HG03442 (cell line): Measurements from ENCODE around the gene CEP120.
"Not testable (repeated sequence)": the region's sequence is repeated elsewhere in the genome, so short reads cannot be mapped to it uniquely, and the experiment has no call there.

Experiments used
- ATAC-seq: cut with Tn5 transposase; IDR thresholded peaks from one replicate; pipeline ENCODE4 v1.9.1; 2021; ENCODE audit warnings: mild to moderate bottlenecking, moderate library complexity; ENCODE audit not compliant: unreplicated experiment

The CEP120 gene

DNA sequence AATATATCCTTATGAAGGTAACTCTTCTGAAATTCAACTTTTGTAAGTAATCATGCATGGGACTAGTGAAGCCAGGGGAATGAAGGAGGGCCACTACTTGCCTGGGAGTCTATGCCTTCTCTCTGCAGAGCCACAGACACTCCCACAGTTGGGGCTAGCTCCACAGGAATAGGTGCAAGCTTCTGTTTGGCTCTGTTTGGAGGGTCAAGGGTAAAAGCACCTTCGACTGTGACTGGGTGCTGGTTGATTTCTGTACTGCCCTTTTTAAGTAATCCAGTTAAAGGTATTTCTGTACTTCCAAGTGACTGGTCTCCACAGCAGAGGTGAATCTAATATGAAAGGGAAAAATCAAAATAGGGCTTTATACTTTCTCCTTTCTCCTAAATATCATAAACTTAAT, 32.2 kb downstream of the CEP120 start:
- ATAC-seq = no peak

- ATAC-seq = no peak
These were observed 33.4 kb downstream of the CEP120 start for GRCh38 chr5:123389794-123390193.

GRCh38 chr5:123387313-123387712, 35.9 kb downstream of the CEP120 start:
- ATAC-seq = no peak

GRCh38 chr5:123382252-123382651, 41.0 kb downstream of the CEP120 start:
- no peak for ATAC-seq

- ATAC-seq = no peak
These were observed 51.5 kb downstream of the CEP120 start for GRCh38 chr5:123371575-123372179.

- ATAC-seq = no peak
These were observed 53.7 kb downstream of the CEP120 start for GRCh38 chr5:123369371-123369968.

GRCh38 chr5:123367739-123368138, 55.5 kb downstream of the CEP120 start:
- ATAC-seq = no peak

GRCh38 chr5:123365156-123365555, 58.0 kb downstream of the CEP120 start:
- no peak for ATAC-seq

DNA sequence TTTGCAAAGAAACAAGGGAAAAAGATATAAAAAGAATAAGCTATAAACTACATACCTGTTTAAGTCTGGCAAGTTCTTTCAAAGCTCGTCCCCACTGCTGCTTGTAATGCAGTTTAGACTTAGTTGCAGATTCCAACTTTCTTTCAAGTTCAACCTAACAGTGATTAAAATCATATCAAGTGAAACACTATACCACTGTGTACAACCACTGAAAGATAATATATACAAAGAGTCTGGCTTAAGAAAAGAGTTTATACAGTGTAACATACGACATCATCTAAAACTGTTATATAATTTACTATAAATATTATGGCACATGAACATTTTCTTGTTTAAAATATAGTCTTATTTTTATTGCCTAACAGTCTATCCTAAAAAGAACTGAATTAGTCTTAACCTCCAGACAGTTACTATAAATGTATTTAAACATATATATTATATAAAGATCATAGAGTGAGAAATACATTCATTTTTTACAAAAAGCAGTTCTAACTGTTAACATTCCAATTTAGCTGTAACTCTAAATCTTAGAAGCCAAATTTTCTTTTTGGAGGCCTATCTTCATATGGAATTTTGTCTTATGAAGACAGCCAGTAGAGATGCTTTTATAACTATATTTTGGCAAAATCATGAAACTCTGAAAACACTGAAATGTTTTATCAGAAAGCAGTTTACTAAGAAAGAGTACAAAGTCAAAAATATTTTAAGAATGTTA, 58.6 kb downstream of the CEP120 start:
- no peak for ATAC-seq

GRCh38 chr5:123360910-123361309, 62.3 kb downstream of the CEP120 start:
- ATAC-seq = no peak

DNA sequence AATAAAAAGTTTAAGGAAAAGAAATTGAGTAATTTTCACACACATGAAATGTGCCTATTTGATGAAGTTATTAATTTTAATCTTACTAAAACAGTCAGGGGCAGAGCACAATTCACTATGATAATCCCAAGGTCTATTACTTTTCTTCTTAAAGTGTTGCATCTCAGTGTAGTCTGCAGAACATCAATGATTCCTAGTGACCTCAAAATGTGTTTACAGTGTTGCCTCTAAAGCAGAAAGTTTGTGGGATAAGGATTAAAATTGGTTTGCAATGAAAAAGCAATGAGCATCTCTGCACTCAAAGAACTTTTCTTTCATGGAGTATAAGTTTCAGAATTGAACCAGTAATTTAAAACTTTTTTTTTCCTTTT, 63.0 kb downstream of the CEP120 start:
- ATAC-seq = no peak

DNA sequence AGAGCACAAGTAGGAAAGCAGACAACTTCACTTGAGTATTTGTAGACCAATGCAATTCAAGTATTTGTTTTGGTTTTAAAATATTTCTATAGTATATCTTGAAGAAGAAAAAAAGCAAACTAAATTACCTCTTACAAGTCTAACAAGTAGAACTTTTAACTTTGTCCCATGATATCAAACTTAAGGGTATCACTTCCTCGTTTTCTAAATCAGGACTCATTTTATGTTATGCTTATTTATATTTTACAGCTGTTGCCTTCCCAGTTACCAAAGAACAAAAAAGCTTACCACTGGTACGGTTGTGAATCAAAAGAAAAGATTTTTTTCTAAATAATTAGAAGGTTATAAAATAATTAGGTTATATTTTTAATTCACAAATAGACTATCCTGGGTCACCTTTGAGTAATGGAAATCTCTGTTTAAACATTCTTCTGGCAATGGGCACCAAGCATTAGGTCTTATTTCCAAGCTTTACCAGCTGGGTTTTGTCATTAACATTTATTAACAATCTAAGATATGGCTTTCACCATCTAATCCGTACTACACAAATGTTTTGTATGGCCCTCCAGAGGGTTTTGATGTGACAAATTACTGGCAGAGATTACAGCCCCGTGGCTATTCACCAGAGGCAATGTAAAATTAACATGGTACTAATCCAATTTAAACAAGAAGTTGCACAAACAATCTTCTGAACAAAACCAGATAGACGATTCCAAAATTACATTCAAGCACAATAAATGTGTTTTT, 63.6 kb downstream of the CEP120 start:
- no peak for ATAC-seq

DNA sequence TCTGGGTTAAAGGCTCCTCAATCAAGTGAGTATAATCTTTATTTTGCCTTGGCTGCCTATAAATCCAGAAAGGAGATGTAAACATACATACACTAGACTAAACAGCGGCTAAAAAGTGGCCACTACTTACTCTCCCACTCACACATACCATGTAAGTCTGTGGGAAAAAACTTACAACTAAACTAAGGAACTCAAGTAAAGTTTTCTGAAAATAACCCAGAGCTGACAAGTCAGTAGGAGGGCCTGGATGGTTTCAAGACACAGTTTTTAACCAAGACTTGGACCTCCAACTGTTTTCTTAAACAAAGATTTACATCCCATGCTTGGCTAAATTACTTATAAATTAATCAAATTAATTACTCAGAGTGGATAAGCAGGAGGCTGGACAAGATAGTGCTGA, 64.5 kb downstream of the CEP120 start:
- ATAC-seq = no peak

DNA sequence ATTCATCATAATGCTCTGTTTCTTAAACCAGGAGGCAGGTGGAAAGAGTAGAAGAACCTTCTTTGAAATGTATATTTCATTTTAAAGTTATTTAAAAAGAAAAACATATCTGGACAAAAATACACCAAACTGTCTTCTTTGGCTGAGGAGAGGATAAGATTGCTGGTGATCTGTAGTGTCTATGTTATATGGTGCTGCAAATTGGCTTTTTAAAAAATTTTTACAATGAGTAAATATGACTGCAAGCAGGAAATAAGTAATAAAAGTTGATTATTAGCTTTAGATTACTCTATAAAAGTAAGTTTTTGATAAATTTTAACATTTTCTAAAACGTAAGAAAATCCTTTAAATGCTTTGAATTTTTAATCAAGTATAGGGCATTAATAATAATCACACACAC, 64.9 kb downstream of the CEP120 start:
- ATAC-seq = no peak

GRCh38 chr5:123351820-123352219, 71.4 kb downstream of the CEP120 start:
- ATAC-seq = no peak

GRCh38 chr5:123351240-123351639, 72.0 kb downstream of the CEP120 start:
- ATAC-seq = no peak

GRCh38 chr5:123350742-123351141, 72.5 kb downstream of the CEP120 start:
- no peak for ATAC-seq

GRCh38 chr5:123344816-123345426, 78.3 kb downstream of the CEP120 start:
- no peak for ATAC-seq

DNA sequence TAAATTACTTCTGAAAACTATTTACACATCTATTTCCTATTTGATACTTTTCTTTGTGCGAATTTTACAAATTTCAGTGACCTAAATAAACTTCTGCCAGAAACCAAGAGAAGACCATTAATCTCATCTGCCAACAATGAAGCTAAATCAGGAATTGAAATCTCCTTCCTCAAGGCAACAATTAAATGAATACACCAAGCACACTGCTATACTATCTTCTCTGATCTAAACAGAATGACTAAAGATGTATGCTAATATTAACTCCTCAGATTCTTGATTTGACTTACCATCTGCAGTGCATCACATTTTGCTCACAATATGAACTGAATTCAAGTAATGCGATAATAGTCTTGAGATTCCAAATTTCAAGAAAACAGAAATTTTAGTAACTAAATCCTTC, 82.3 kb downstream of the CEP120 start:
- ATAC-seq = no peak

DNA sequence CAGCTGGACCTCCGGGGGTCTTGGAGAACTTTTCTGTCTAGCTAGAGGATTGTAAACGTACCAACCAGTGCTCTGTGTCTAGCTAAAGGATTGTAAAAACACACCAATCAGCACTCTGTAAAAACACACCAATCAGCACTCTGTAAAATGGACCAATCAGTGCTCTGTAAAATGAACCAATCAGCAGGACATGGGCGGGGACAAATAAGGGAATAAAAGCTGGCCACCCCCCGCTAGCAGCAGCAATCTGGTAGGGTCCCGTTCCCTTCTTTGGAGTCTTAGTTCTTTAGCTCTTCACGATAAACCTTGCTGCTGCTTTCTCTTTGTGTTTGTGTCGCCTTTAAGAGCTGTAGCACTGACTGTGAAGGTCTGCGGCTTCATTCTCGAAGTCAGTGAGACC, 114.8 kb downstream of the CEP120 start:
- ATAC-seq = not testable (repeated sequence)

DNA sequence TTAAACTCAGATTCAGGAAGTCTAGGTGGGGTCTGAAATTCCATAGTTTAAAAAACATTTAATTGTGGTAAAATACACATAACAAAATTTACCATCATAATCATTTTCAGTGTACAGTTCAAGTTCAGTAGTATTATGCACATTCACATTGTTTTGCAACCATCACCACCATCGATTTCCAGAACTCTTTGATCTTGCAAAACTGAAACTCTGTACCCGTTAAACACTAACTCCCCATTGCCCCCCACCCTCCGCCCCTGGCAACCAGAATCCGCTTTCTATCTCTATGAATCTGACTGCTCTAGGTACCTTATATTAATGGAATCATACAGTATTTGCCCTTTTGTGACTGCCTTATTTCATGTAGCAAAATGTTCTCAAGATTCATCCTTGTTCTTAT, 117.5 kb downstream of the CEP120 start:
- no peak for ATAC-seq
